MM.1S (cell line): Measurements from ENCODE around the gene GPR176.

ENCODE experiments used
- DNase-seq: peaks from one replicate; pipeline ENCODE4 v3.0.0-alpha.2; 2015
- H2AFZ ChIP-seq: fragments of 300-600 bp; sonication (generic); 2 replicates; pipeline ENCODE4 v1.6.0; 2016; ENCODE audit warnings: antibody characterized with exemption, low read length
- H3F3A ChIP-seq: fragments of 300-600 bp; sonication (generic); 2 replicates; pipeline ENCODE4 v1.6.1; 2016; ENCODE audit warnings: mild to moderate bottlenecking, antibody characterized with exemption, low read length, moderate library complexity, mixed read lengths; ENCODE audit not compliant: insufficient read depth
- H3K27ac ChIP-seq: fragments of 300-600 bp; sonication (generic); 2 replicates; pipeline ENCODE4 v1.5.1; 2016; ENCODE audit warnings: mild to moderate bottlenecking, low read length
- H3K27me3 ChIP-seq: fragments of 300-600 bp; sonication (generic); replicated peaks from 2 replicates; pipeline ENCODE4 v1.6.0; 2016; ENCODE audit warnings: low read length; ENCODE audit not compliant: insufficient read depth
- H3K36me3 ChIP-seq: fragments of 300-600 bp; sonication (generic); replicated peaks from 2 replicates; pipeline ENCODE4 v1.6.1; 2016; ENCODE audit warnings: mild to moderate bottlenecking, low read length, mixed read lengths; ENCODE audit not compliant: insufficient read depth
- H3K4me1 ChIP-seq: fragments of 300-600 bp; sonication (generic); 2 replicates; pipeline ENCODE4 v1.6.1; 2016; ENCODE audit warnings: low read length, mixed read lengths
- H3K4me2 ChIP-seq: fragments of 300-600 bp; sonication (generic); 2 replicates; pipeline ENCODE4 v1.6.0; 2016; ENCODE audit warnings: low read depth, low read length
- H3K4me3 ChIP-seq: fragments of 300-600 bp; sonication (generic); 2 replicates; pipeline ENCODE4 v1.5.1; 2016; ENCODE audit warnings: low read length, mixed read lengths
- H3K79me2 ChIP-seq: fragments of 300-600 bp; sonication (generic); 2 replicates; pipeline ENCODE4 v1.6.1; 2016; ENCODE audit warnings: mixed run types, low read length, mixed read lengths
- H3K9ac ChIP-seq: fragments of 300-600 bp; sonication (generic); 2 replicates; pipeline ENCODE4 v1.6.1; 2016; ENCODE audit warnings: low read length, mixed read lengths
- H3K9me2 ChIP-seq: fragments of 300-600 bp; sonication (generic); replicated peaks from 2 replicates; pipeline ENCODE4 v1.6.1; 2016; ENCODE audit warnings: mild to moderate bottlenecking, low read length, mixed read lengths; ENCODE audit not compliant: insufficient read depth
- H3K9me3 ChIP-seq: fragments of 300-600 bp; sonication (generic); replicated peaks from 2 replicates; pipeline ENCODE4 v1.6.1; 2016; ENCODE audit warnings: mild to moderate bottlenecking, low read length, mixed read lengths; ENCODE audit not compliant: insufficient read depth
- H4K20me1 ChIP-seq: fragments of 300-600 bp; sonication (generic); 2 replicates; pipeline ENCODE4 v1.6.1; 2016; ENCODE audit warnings: mild to moderate bottlenecking, low read length, moderate library complexity, mixed read lengths; ENCODE audit not compliant: insufficient read depth
- CTCF ChIP-seq: fragments of 300-600 bp; sonication (generic); IDR thresholded peaks from 2 replicates; pipeline ENCODE4 v1.5.1; 2016; ENCODE audit warnings: antibody characterized with exemption, low read length, mixed read lengths
- EZH2 ChIP-seq: fragments of 300-600 bp; sonication (generic); optimal IDR thresholded peaks from 2 replicates; pipeline ENCODE3; 2017; ENCODE audit warnings: low read depth, mild to moderate bottlenecking, antibody characterized with exemption, low read length, mixed read lengths
- EZH2phosphoT487 ChIP-seq: fragments of 300-600 bp; sonication (generic); IDR thresholded peaks from 2 replicates; pipeline ENCODE4 v1.6.1; 2018; ENCODE audit warnings: antibody characterized with exemption, low read length

The GPR176 gene

DNA sequence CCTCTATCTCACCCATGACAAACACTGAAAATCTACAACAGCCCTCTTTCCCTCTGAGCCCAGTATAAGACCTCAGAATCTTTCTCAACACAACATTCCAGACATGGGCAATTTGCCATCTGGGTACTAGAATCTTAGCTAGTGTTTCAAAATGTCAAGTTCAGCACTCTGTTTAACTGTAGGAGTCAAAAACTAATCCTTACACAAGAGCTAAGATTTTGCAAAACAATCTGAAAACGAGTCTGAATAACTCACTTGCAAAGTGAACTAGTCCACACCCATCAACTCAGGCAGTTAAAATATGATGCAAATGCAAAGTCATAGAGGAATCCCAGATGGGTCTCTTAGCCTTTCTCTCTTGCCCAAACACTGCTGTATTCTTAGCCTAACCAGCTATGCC lies 67.8 kb downstream of the GPR176 start:
- no peaks in the 10 kb centered on the region for H3K36me3 ChIP-seq
- H3K4me1 ChIP-seq: no peaks in the 10 kb centered on the region
- no peak for TF ChIP-seq EZH2
- H4K20me1 ChIP-seq: no peaks in the 10 kb centered on the region
- no peak overlapping the region for H3K4me2 ChIP-seq
- H3K27ac ChIP-seq: no peak overlapping the region
- no peaks in the 10 kb centered on the region for H3K27me3 ChIP-seq
- no peak overlapping the region for H2AFZ ChIP-seq
- H3K79me2 ChIP-seq: no peaks in the 10 kb centered on the region
- no peaks in the 10 kb centered on the region for H3K9me2 ChIP-seq
- H3K9ac ChIP-seq: no peak overlapping the region
- H3K9me3 ChIP-seq: no peaks in the 10 kb centered on the region
- DNase-seq: no peak
- H3K4me3 ChIP-seq: no peak overlapping the region
- H3F3A ChIP-seq: no peaks in the 10 kb centered on the region

- no peaks in the 10 kb centered on the region for H3K9me2 ChIP-seq
- no peaks in the 10 kb centered on the region for H3K79me2 ChIP-seq
- H2AFZ ChIP-seq: no peak overlapping the region
- no peaks in the 10 kb centered on the region for H3K4me1 ChIP-seq
- H3K27ac ChIP-seq: no peak overlapping the region
- no peak overlapping the region for H3K4me2 ChIP-seq
- TF ChIP-seq EZH2 (no peak), EZH2phosphoT487 (no peak), CTCF (no peak)
- no peak for DNase-seq
- H3K9ac ChIP-seq: no peak overlapping the region
- no peaks in the 10 kb centered on the region for H3F3A ChIP-seq
- no peaks in the 10 kb centered on the region for H3K27me3 ChIP-seq
- no peaks in the 10 kb centered on the region for H4K20me1 ChIP-seq
- H3K36me3 ChIP-seq: no peaks in the 10 kb centered on the region
- H3K4me3 ChIP-seq: no peak overlapping the region
- no peaks in the 10 kb centered on the region for H3K9me3 ChIP-seq
Observed at GRCh38 chr15:39851500-39852092, 68.5 kb downstream of the GPR176 start.

DNA sequence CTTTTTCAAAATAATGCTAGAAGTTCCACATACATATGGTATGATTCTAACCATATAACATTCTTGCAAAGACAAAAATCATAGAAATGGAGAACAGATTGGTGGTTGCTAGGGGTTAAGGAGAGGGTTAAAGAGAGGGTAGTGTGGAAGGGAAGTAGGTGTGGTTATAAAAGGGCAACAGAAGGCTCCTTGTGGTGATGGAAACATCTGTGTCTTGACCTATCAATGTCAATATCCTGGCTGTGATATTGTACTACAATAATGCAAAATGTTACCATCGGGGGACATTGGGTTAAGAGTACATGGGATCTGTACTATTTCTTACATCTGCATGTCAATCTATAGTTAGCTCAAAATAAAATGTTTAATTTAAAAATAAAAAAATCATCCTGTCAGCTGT lies 69.6 kb downstream of the GPR176 start:
- no peaks in the 10 kb centered on the region for H3K9me2 ChIP-seq
- H3K4me1 ChIP-seq: no peaks in the 10 kb centered on the region
- no peak overlapping the region for H3K9ac ChIP-seq
- H3K79me2 ChIP-seq: no peaks in the 10 kb centered on the region
- no peak overlapping the region for H3K4me3 ChIP-seq
- H2AFZ ChIP-seq: no peak overlapping the region
- H3F3A ChIP-seq: no peaks in the 10 kb centered on the region
- TF ChIP-seq CTCF: no peak
- no peak for TF ChIP-seq EZH2
- TF ChIP-seq EZH2phosphoT487: no peak
- DNase-seq: no peak
- no peak overlapping the region for H3K4me2 ChIP-seq
- no peaks in the 10 kb centered on the region for H3K27me3 ChIP-seq
- H3K9me3 ChIP-seq: no peaks in the 10 kb centered on the region
- no peaks in the 10 kb centered on the region for H4K20me1 ChIP-seq
- no peaks in the 10 kb centered on the region for H3K36me3 ChIP-seq
- no peak overlapping the region for H3K27ac ChIP-seq

GRCh38 chr15:39846108-39846507 lies 74.0 kb downstream of the GPR176 start:
- no peak overlapping the region for H2AFZ ChIP-seq
- H3K79me2 ChIP-seq: no peaks in the 10 kb centered on the region
- TF ChIP-seq EZH2 (no peak), CTCF (no peak), EZH2phosphoT487 (no peak)
- no peaks in the 10 kb centered on the region for H4K20me1 ChIP-seq
- no peaks in the 10 kb centered on the region for H3K36me3 ChIP-seq
- H3K9me3 ChIP-seq: no peaks in the 10 kb centered on the region
- no peaks in the 10 kb centered on the region for H3F3A ChIP-seq
- no peaks in the 10 kb centered on the region for H3K9me2 ChIP-seq
- H3K9ac ChIP-seq: no peak overlapping the region
- no peaks in the 10 kb centered on the region for H3K4me1 ChIP-seq
- H3K27ac ChIP-seq: no peak overlapping the region
- no peak overlapping the region for H3K4me2 ChIP-seq
- no peaks in the 10 kb centered on the region for H3K27me3 ChIP-seq
- no peak overlapping the region for H3K4me3 ChIP-seq
- no peak for DNase-seq
